ENCODE data around the gene SDF2L1.

SDF2L1 gene

DNA sequence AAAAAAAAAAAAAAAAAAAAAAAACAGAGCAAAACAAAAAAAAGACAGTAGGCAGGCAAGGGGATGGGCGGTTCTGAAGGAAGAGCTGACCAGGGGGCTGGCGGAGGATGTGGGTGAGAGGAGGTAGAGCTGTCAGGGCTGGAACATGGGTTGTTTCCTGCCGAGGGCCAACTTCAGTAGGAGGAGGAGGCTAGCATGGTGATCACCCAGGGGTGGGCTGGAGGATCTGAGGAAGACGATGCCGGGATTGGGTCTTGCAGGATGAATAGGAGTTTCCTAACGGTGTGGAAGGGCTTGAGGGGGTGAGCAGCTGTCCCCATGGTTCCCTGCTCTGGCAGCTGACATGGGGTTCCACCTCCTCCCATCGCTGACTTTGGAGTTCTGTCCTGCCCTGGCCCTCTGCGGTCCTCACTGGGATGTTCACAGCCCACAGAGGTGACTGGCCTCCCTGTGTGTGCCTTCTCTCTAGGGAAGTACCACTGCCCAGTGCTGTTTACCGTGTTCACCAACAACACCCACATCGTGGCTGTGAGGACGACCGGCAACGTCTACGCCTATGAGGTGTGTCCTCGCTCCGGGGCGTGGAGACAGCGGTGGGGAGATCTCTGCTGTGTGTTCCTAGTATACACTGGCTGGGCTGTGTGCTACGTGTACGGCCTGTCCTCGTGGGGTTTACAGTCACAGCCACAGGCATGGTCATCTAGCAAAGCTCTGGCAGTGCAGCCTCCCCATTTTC, 38.9 kb downstream of the SDF2L1 start:
- peaks cover 47% of the 10 kb centered on the region for H3K36me3 ChIP-seq (replicated peaks)
- H3K4me3 ChIP-seq (ENCODE audit: low read depth, low read length), result no peak overlapping the region
- in situ Hi-C loops (cut with HindIII; ENCODE audit: low pct_ligation_motif_present, low sequenced_read_pairs), result no loop called here
- H3K27me3 ChIP-seq (replicated peaks), result no peaks in the 10 kb centered on the region
- no peak for DNase-seq
- TF ChIP-seq, protein P1, sequence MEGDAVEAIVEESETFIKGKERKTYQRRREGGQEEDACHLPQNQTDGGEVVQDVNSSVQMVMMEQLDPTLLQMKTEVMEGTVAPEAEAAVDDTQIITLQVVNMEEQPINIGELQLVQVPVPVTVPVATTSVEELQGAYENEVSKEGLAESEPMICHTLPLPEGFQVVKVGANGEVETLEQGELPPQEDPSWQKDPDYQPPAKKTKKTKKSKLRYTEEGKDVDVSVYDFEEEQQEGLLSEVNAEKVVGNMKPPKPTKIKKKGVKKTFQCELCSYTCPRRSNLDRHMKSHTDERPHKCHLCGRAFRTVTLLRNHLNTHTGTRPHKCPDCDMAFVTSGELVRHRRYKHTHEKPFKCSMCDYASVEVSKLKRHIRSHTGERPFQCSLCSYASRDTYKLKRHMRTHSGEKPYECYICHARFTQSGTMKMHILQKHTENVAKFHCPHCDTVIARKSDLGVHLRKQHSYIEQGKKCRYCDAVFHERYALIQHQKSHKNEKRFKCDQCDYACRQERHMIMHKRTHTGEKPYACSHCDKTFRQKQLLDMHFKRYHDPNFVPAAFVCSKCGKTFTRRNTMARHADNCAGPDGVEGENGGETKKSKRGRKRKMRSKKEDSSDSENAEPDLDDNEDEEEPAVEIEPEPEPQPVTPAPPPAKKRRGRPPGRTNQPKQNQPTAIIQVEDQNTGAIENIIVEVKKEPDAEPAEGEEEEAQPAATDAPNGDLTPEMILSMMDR (IDR thresholded peaks at IDR 0.05; ENCODE audit: low read depth, low read length, missing control alignments), result no peak
- H3K27ac ChIP-seq, result no peak overlapping the region

DNA sequence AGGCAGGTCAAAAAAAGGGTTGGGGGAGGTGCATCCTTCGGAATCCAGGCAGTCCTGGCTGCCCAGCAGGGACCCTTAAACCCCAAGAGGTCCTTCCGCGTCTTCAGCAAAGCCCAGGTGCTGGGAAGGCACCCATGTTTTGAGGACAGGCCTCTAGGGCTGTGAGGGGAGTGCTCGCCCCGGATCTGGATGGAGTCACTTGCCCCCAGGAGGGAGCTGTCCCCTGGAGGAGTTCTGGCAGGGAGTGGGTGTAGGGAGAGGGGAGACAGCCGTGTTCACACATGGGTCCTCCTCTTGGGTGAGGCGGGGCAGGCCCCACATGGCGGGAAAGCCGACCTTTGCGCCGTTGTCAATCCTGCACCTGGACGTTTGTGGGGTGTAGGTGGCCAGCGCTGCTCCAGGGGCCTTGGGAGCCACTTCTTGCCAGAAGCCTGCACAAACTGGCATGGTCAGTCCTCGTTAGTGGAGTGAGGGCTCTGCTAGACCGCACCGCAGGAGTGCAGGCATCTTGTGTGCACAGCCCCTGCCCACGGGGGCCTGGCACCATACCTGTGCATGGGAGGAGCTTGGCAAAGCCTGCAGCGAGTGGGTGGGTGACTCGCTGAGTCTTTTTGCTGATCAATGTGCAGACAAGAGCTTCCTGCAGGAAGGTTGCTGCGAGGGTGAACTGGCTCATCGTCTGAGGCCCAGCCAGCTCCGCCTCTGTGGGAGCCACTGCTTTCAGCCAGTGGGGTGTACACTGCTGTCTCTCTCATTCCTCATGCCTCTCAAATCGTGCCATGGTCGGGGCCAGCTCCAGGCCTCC, 39.7 kb downstream of the SDF2L1 start:
- no peak for DNase-seq
- in situ Hi-C loops (cut with HindIII; ENCODE audit: low pct_ligation_motif_present, low sequenced_read_pairs), result no loop called here
- no peak overlapping the region for H3K27ac ChIP-seq
- peaks cover 54% of the 10 kb centered on the region for H3K36me3 ChIP-seq (replicated peaks)
- TF ChIP-seq, protein P1 (IDR thresholded peaks at IDR 0.05; ENCODE audit: low read depth, low read length, missing control alignments), result no peak
- H3K27me3 ChIP-seq (replicated peaks), result no peaks in the 10 kb centered on the region
- no peak overlapping the region for H3K4me3 ChIP-seq (ENCODE audit: low read depth, low read length)

DNA sequence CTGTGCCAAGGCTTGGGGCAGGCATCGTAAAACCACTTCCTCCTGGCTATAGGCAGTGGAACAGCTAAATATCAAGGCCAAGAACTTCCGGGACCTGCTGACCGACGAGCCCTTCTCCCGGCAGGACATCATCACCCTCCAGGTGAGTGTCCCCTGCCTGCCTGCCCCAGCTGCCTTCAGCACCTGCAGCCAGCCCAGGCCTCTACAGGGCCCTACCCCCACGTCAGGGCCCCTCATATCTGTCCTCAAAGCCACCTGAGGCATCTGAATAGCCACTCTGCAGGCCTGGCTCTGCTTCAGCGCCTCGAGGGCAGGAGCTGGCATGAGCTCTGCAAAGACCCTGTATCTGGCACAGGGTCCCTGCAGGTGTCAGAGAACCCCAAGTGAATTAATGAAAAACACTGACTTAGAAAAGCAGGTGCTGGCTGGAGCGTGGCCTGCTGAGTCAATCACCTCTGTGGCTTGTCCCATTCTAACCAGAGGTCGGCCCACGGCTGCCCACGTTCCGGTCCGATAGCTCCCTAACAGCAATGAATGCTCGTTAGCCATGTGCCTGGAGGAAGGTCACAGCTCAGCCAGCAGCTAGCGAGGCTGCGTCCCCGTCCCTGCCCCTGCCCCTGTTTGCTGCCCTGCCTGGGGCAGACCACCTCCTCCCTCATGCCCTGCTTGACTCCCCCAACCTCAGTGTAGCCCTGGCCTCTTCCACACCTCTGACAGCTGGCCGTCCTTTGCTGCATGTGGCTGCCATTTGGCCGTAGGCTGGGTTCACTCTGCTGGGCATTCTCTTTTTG, 40.5 kb downstream of the SDF2L1 start:
- Histone ChIP-seq H3K36me3 (replicated peaks) (peaks cover 59% of the 10 kb centered on the region), H3K4me3 (ENCODE audit: low read depth, low read length) (no peak overlapping the region), H3K27me3 (replicated peaks) (no peaks in the 10 kb centered on the region), H3K27ac (no peak overlapping the region)
- in situ Hi-C loops (cut with HindIII; ENCODE audit: low pct_ligation_motif_present, low sequenced_read_pairs), result no loop called here
- TF ChIP-seq, protein P1 (IDR thresholded peaks at IDR 0.05; ENCODE audit: low read depth, low read length, missing control alignments), result no peak
- no peak for DNase-seq

DNA sequence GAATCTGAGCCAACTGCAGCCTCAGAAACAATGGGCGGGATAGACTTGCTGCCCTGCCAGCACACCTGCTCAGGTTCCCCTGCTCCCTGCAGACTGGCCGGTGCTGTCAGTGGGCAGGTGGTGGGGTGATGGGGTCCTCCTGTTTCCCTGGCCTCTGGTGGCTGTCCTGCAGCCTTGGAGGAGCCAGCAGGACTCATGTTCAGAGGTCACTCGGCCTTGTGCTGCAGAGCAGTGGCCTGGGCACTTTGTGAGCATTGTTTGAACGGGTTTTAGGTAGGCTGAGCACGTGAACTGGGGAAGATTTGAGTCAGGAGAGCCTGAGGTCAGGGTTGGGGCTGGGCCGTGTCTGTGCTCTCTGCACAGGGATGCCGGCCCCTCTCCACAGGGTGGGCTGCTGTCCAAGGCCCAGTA, 41.3 kb downstream of the SDF2L1 start:
- TF ChIP-seq, protein P1 (IDR thresholded peaks at IDR 0.05; ENCODE audit: low read depth, low read length, missing control alignments), result no peak
- in situ Hi-C loops (cut with HindIII; ENCODE audit: low pct_ligation_motif_present, low sequenced_read_pairs), result no loop called here
- H3K27me3 ChIP-seq (replicated peaks), result no peaks in the 10 kb centered on the region
- DNase-seq, result no peak
- peaks cover 64% of the 10 kb centered on the region for H3K36me3 ChIP-seq (replicated peaks)
- H3K27ac ChIP-seq, result no peak overlapping the region
- no peak overlapping the region for H3K4me3 ChIP-seq (ENCODE audit: low read depth, low read length)

DNA sequence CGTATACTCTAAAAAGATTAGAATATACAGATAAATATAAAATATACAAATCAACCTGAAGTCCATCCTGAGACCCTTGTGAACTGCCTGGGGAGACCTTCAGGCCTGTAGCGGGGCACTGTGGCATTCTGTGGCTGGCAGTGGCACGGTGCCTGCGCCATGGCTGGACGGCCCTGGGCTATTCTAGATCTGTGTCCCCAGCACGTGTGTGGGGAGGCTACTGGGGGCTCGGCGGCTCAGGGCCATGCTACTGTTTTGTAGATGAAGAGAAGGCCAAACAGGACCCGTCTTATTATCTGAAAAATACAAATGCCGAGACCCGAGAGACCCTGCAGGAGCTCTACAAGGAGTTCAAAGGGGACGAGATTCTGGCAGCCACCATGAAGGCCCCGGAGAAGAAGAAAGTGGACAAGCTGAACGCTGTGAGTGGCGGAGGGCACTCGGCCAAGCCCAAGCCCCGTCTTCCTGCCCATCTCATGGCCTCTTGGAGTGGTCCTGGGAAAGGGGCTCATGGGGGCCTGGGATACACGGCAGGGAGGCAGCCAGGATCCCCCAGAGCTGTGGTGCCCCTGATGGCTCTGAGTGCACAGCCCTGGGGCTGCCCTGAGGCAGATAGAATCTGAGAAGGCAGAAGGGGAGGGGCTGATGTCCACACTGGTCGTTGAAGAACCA, 42.5 kb downstream of the SDF2L1 start:
- DNase-seq, result no peak
- Histone ChIP-seq H3K27me3 (replicated peaks) (no peaks in the 10 kb centered on the region), H3K27ac (no peak overlapping the region), H3K4me3 (ENCODE audit: low read depth, low read length) (no peak overlapping the region), H3K36me3 (replicated peaks) (peaks cover 70% of the 10 kb centered on the region)
- in situ Hi-C loops (cut with HindIII; ENCODE audit: low pct_ligation_motif_present, low sequenced_read_pairs), result no loop called here
- TF ChIP-seq, protein P1 (IDR thresholded peaks at IDR 0.05; ENCODE audit: low read depth, low read length, missing control alignments), result no peak

Measured in brain microvascular endothelial cell (primary cell).